Nephron (organoid): Measurements from ENCODE around the gene CTCFL.

Experiments
- H3K27ac Mint-ChIP-seq, 3 experiments: 2 replicates each; pipeline ENCODE4 v1.8.0; 2020; ENCODE audit warnings: mixed read lengths in 3 of 3, mild to moderate bottlenecking in 2 of 3, moderate library complexity in 1 of 3
- H3K27me3 Mint-ChIP-seq: 2 replicates; pipeline ENCODE4 v1.8.0; 2021; ENCODE audit warnings: low read depth, mild to moderate bottlenecking, moderate library complexity, mixed read lengths
- H3K36me3 Mint-ChIP-seq: 2 replicates; pipeline ENCODE4 v1.8.0; 2020; ENCODE audit warnings: low read depth, mixed read lengths
- H3K4me1 Mint-ChIP-seq: 2 replicates; pipeline ENCODE4 v1.8.0; 2020; ENCODE audit warnings: mixed read lengths
- H3K4me3 Mint-ChIP-seq, 3 experiments: 2 replicates each; pipeline ENCODE4 v1.8.0; 2020; ENCODE audit warnings: mild to moderate bottlenecking in 3 of 3, mixed read lengths in 3 of 3, moderate library complexity in 2 of 3
- H3K9me3 Mint-ChIP-seq: 2 replicates; pipeline ENCODE4 v1.8.0; 2020; ENCODE audit warnings: mixed read lengths
- TF ChIP-seq, protein P1 (sequence below), 3 experiments: fragments of 200-600 bp; sonication (generic); IDR thresholded peaks; one replicate each; pipeline ENCODE4 v1.5.0; 2021; ENCODE audit warnings: antibody characterized with exemption in 3 of 3; ENCODE audit not compliant: unreplicated experiment in 3 of 3

Gene CTCFL

DNA sequence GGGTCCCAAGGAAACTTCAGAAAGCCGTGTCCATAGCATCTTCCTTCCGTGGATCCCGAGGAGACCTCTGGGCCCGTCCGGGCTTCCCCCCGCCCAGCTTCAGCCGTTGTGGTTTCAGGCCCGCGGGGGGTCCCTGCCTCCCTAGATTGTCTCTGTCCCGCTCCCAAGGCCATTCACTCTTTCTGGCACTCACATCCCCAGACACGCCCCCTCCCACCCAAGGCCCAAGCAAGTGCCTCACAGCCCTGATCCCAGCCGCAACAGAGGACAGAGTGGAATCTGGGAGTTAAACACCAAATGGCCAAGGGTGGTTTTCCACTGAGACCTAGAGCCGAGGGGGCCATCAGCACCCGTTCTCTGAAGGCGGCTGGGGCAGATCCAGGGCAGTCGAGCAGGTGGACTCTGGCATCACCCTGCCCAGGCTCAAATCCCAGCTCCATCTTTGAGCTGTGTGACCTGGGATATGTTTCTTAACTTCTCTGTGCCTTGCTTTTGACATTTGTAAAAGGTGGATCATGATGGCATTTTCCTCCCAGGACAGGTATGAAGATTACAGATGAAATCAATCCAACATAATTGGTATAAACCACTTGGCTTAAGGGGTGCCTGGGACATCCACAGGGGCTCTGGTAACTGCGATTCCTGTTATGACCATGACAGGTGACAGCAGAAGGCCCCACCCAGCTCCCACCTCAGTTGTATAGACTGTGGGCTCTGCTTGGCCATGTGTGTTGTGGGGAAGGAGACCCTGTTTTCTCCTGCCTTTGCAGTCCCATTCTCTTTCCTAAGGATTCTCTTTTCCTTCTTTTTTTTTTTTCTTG is 48.1 kb downstream of the CTCFL start:
- H3K27me3 Mint-ChIP-seq: peaks cover 49% of the 10 kb centered on the region
- no peaks in the 10 kb centered on the region for H3K36me3 Mint-ChIP-seq
- H3K9me3 Mint-ChIP-seq: no peaks in the 10 kb centered on the region
- H3K4me3 Mint-ChIP-seq: no peak overlapping the region
- TF ChIP-seq, protein P1, sequence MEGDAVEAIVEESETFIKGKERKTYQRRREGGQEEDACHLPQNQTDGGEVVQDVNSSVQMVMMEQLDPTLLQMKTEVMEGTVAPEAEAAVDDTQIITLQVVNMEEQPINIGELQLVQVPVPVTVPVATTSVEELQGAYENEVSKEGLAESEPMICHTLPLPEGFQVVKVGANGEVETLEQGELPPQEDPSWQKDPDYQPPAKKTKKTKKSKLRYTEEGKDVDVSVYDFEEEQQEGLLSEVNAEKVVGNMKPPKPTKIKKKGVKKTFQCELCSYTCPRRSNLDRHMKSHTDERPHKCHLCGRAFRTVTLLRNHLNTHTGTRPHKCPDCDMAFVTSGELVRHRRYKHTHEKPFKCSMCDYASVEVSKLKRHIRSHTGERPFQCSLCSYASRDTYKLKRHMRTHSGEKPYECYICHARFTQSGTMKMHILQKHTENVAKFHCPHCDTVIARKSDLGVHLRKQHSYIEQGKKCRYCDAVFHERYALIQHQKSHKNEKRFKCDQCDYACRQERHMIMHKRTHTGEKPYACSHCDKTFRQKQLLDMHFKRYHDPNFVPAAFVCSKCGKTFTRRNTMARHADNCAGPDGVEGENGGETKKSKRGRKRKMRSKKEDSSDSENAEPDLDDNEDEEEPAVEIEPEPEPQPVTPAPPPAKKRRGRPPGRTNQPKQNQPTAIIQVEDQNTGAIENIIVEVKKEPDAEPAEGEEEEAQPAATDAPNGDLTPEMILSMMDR (IDR thresholded peaks at IDR 0.05; ENCODE audit: unreplicated experiment in 3 of 3): no peak
- peaks cover 15% of the 10 kb centered on the region for H3K4me1 Mint-ChIP-seq
- H3K27ac Mint-ChIP-seq: no peak overlapping the region

DNA sequence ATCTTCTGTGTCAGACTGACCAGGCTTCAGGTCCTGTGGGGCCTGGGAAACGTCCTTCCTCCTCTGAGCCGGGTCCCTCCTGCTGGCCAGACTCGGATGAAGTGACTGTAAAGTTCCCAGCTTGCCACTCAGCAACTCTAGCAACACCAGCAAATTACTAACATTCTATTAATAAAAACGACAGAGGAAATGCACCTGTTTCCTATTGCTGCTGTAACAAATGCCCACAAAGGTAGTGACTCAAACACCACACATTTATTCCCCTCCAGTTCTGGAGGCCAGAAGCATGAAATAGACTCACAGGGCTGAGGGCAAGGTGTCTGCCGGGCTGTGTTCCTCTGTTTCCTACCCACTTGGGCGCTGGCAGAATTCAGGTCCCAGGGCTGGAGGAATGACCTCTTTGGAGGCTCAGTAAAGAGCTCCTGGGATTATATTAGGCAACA is 48.8 kb downstream of the CTCFL start:
- TF ChIP-seq, protein P1 (IDR thresholded peaks at IDR 0.05; ENCODE audit: unreplicated experiment in 3 of 3): no peak
- Mint-ChIP-seq H3K4me3 (no peak overlapping the region), H3K9me3 (no peaks in the 10 kb centered on the region), H3K27ac (peak overlapping the region in 1 of 3 experiments; percentile 20), H3K27me3 (peaks cover 49% of the 10 kb centered on the region), H3K36me3 (no peaks in the 10 kb centered on the region), H3K4me1 (peaks cover 19% of the 10 kb centered on the region)

DNA sequence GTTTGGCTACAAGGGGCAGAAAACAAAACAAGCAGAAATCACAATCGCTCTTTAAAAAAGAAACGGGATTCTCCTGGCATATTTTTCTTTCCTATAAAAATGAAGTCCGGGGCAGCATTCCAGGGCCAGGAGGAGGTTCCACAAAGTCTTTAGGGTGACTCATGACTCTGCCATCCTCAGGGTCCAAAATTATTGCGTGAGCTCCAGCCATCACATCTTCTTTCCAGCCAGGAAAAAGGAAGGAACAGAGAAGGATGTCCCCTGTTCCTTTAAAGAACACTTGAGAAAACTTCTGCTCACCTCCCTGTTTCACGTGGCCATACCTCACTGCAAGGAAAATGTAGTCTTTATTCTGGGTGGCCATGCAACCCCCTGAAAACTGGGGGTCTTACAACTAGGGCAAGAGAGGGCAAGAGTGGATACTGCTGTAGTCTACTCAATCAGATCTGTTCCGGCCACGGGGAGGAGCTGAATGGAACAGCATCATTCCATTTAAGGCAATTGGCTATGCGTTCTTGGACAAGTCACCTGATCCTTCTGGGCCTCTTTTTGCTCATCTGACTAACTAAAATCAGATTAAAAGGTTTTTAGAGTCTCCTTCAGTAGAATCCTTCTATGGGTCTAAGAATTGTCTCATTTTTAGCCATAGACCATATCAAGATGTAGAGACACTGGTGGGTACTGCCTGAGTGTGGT is 49.4 kb downstream of the CTCFL start:
- TF ChIP-seq, protein P1 (IDR thresholded peaks at IDR 0.05; ENCODE audit: unreplicated experiment in 3 of 3): no peak
- H3K9me3 Mint-ChIP-seq: no peaks in the 10 kb centered on the region
- peaks cover 48% of the 10 kb centered on the region for H3K27me3 Mint-ChIP-seq
- H3K27ac Mint-ChIP-seq: peak overlapping the region in 1 of 3 experiments; percentile 20
- H3K36me3 Mint-ChIP-seq: no peaks in the 10 kb centered on the region
- peaks cover 24% of the 10 kb centered on the region for H3K4me1 Mint-ChIP-seq
- H3K4me3 Mint-ChIP-seq: no peak overlapping the region

DNA sequence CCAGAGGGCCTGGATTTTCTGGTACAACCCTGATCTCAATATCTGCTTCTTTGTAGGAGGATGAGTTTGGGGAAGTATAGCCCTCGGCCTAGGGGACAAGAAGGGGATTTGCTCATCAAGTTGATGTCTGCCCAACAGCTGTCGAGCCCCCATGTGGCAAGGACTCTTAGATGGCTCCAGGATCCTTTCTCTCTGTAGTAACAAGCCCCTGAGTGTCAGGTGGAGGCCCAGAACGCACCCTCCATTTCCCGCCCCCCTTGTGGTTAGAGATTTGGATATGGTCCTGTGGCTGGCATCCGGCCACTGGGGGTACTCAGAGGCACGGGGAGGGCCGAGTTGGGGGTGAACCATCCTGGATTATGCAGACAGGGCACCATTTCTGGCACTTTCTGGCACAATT is 50.1 kb downstream of the CTCFL start:
- Mint-ChIP-seq H3K27ac (no peak overlapping the region), H3K36me3 (no peaks in the 10 kb centered on the region), H3K27me3 (peaks cover 54% of the 10 kb centered on the region), H3K9me3 (no peaks in the 10 kb centered on the region), H3K4me3 (no peak overlapping the region), H3K4me1 (peaks cover 32% of the 10 kb centered on the region)
- TF ChIP-seq, protein P1 (IDR thresholded peaks at IDR 0.05; ENCODE audit: unreplicated experiment in 3 of 3): no peak

DNA sequence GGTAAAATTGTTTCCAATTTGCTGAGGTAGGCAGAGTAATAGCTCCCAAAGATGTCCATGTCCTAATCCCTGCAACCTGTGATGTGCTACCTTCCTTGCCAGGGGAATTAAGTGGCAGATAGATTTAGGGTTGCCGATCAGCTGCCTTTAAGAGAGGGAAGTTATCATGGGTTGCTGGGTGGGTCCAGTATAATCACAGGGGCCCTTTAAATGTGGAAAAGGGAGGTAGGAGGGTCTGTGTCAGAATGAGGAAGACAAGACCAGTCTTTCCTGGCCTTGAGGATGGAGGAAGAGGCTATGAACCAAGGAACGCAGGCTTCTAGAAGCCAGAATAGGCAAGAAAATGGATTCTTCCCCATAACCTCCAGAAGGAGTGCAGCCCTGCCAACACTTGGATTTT is 50.7 kb downstream of the CTCFL start:
- H3K27me3 Mint-ChIP-seq: peaks cover 58% of the 10 kb centered on the region
- no peak overlapping the region for H3K27ac Mint-ChIP-seq
- H3K36me3 Mint-ChIP-seq: no peaks in the 10 kb centered on the region
- H3K9me3 Mint-ChIP-seq: no peaks in the 10 kb centered on the region
- H3K4me1 Mint-ChIP-seq: peaks cover 38% of the 10 kb centered on the region
- TF ChIP-seq, protein P1 (IDR thresholded peaks at IDR 0.05; ENCODE audit: unreplicated experiment in 3 of 3): no peak
- no peak overlapping the region for H3K4me3 Mint-ChIP-seq
